Mucosa of rectum (tissue), 2 donors: ENCODE data around the gene FHIT.
"Not testable (repeated sequence)": the region's sequence is repeated elsewhere in the genome, so short reads cannot be mapped to it uniquely, and the experiment has no call there.

ENCODE experiments used
- H3K27ac ChIP-seq, 2 donors: one replicate each; pipeline ENCODE4 v1.7.0; 2013; ENCODE audit warnings: inconsistent platforms in 2 of 2, low read depth in 2 of 2, low read length in 2 of 2
- H3K27me3 ChIP-seq, 2 donors: one replicate each; pipeline ENCODE4 v1.7.0; 2013; ENCODE audit warnings: low read length in 2 of 2; ENCODE audit not compliant: control insufficient read depth in 2 of 2, insufficient read depth in 2 of 2
- H3K36me3 ChIP-seq, 2 donors: one replicate each; pipeline ENCODE4 v1.7.0; 2013; ENCODE audit warnings: low read length in 2 of 2; ENCODE audit not compliant: control insufficient read depth in 2 of 2, insufficient read depth in 2 of 2
- H3K4me1 ChIP-seq, 2 donors: one replicate each; pipeline ENCODE4 v1.7.0; 2013; ENCODE audit warnings: low read length in 2 of 2, mild to moderate bottlenecking in 1 of 2; ENCODE audit not compliant: control insufficient read depth in 2 of 2, insufficient read depth in 2 of 2
- H3K4me3 ChIP-seq, 2 donors: one replicate each; pipeline ENCODE4 v1.7.0; 2013; ENCODE audit warnings: low read length in 2 of 2
- H3K9ac ChIP-seq, 2 donors: one replicate each; pipeline ENCODE4 v1.7.0; 2013; ENCODE audit warnings: low read length in 2 of 2, low read depth in 1 of 2, mild to moderate bottlenecking in 1 of 2
- H3K9me3 ChIP-seq, 2 donors: one replicate each; pipeline ENCODE4 v1.7.0; 2013; ENCODE audit warnings: low read length in 2 of 2; ENCODE audit not compliant: control insufficient read depth in 2 of 2
- donor health status: healthy.
- donor health status: Normal muscosa, but diverticular disease.

FHIT gene

DNA sequence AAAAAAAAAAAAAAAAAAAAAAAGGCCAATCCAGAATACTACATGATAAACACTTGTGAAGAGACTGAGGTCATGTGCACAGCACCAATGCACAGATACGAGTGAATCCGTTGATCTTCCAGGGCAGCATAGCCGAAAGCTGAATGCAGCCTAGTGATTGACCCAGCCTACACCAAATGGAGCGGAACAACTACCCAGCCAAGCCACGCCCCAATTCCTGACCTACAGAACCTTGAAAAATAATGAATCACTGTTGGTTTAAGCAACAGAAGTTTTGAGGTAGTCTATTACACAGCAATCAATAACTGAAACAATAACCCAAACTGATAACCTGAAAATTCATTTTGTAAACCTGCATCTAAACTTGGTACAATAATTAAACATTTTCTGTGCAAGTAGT, 361.0 kb downstream of the FHIT start:
- Histone ChIP-seq H3K27ac (no peak overlapping the region), H3K4me3 (no peak overlapping the region), H3K9me3 (no peaks in the 10 kb centered on the region), H3K4me1 (no peaks in the 10 kb centered on the region), H3K27me3 (no peaks in the 10 kb centered on the region), H3K36me3 (no peaks in the 10 kb centered on the region), H3K9ac (no peak overlapping the region)

DNA sequence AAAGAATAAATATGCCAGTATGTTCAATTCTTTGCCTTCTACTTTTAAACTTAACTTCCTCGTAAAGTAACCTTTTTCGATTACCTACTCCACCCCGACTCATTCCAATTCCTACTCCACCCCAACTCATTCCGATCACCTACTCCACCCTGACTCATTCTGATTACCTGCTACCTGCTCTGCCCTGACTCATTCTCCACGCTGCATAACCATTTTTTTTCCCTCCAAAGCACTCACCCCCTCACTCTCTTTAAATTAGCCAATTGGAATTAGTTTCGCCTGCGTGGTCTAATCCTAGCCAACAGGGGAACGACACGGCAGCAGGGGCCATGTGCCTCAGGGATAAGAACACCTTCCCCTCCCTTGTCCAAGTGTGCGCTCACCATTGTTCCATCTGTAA, 362.3 kb downstream of the FHIT start:
- H3K27me3 ChIP-seq, H3K36me3 ChIP-seq, H3K4me3 ChIP-seq, H3K4me1 ChIP-seq, H3K9ac ChIP-seq, H3K27ac ChIP-seq, H3K9me3 ChIP-seq: not testable (repeated sequence)

DNA sequence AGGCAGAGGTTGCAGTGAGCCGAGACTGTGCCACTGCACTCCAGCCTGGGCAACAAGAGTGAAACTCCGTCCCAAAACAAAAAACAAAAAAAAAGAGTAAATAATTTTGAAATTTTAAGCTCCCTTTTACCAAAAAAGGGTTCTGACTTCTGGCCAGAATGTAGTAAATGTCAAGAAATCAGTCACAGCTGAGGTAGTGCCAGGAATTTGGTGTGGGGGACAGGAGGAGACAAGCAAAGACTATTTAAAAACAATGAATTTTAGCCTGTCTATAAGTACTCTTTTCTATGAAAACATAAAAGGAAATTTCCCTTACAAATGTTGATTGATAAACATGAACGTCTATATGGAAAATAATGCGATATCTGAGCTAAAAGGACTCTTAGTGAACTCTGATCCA, 363.7 kb downstream of the FHIT start:
- Histone ChIP-seq H3K4me1 (no peaks in the 10 kb centered on the region), H3K9me3 (peaks cover 2 to 3% of the 10 kb centered on the region in 2 donors), H3K27me3 (no peaks in the 10 kb centered on the region), H3K36me3 (no peaks in the 10 kb centered on the region), H3K4me3 (no peak overlapping the region), H3K9ac (no peak overlapping the region), H3K27ac (no peak overlapping the region)

DNA sequence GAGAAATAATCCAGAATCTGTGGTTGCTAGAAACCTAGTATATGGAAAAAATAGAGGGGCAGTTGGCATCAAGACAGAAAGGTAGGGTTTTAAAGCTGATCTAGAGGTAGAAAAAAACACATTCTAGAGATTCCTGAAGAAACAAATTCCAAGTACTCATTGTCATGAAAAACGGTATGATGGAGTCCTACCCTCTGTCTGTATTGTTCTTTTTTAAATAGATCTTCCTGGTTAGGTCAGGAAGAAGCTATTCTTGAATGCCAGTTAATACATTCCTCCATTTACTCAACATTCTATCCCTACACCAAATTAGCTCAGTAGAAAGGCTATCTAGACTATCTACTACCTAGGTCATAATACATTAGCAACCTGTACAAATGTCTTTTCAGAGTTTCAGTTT, 364.7 kb downstream of the FHIT start:
- H3K4me3 ChIP-seq = no peak overlapping the region
- H3K9me3 ChIP-seq = peaks cover 2 to 3% of the 10 kb centered on the region in 2 donors
- no peak overlapping the region for H3K9ac ChIP-seq
- H3K4me1 ChIP-seq = no peaks in the 10 kb centered on the region
- no peak overlapping the region for H3K27ac ChIP-seq
- H3K27me3 ChIP-seq = no peaks in the 10 kb centered on the region
- H3K36me3 ChIP-seq = no peaks in the 10 kb centered on the region

DNA sequence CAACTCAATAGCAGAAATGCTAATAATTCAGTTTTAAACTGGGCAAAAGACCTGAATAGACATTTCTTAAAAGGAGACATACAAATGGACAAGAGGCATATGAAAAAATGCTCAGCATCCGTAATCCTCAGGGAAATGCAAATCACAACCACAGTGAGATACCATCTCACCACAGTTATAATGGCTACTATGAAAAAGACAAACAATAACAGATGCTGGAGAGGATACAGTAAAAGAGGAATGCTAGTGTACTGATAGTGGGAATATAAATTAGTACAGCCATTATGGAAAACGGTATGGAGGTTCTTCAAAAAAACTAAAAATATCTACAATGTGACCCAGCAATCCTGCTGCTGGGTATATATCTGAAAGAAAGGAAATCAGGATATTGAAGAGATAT, 367.2 kb downstream of the FHIT start:
- Histone ChIP-seq H3K9ac (no peak overlapping the region), H3K36me3 (no peaks in the 10 kb centered on the region), H3K4me1 (no peaks in the 10 kb centered on the region), H3K9me3 (peaks cover 3 to 5% of the 10 kb centered on the region in 2 donors), H3K27ac (no peak overlapping the region), H3K27me3 (no peaks in the 10 kb centered on the region), H3K4me3 (no peak overlapping the region)

DNA sequence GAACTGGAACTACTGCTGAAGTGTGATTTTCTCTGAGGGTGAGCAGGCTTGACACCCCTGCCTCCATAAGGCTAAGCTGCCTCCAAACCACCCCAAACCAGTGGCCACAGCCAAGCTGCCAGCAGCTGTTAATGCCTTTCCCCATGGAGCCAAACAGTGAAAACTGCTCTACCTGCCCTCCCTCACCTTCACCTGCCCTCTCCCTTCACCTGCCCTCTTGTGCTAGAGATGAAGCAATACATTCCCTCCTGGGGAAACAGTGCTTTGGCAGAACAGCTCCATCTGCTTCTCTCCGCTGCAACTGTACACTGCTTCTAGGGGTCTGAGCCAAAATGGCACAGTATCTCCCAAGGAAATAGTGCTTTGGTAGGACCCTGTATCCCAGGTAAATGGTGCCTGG, 374.1 kb downstream of the FHIT start:
- Histone ChIP-seq H3K4me1 (no peaks in the 10 kb centered on the region), H3K9ac (no peak overlapping the region), H3K27ac (no peak overlapping the region), H3K9me3 (peaks cover 0 to 3% of the 10 kb centered on the region in 2 donors), H3K4me3 (no peak overlapping the region), H3K36me3 (no peaks in the 10 kb centered on the region), H3K27me3 (no peaks in the 10 kb centered on the region)

DNA sequence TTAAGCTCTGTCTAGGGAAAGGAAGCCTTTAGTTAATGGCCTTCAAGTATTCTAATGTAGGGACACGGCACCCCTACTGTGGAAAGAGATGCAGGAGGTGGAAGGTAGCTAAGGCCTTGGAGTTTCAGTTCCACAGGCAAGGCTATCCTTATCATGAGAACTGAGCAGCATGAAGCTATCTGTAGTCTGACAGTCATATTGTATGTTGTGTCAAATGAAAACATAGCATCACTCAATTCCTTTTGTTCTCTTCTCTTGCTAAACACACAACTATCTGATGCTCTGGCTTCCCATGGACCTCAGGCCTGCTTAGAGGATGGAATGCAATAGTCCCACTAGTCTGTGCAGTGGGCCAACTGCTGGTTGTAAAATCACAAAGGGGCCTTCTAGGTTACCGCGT, 380.9 kb downstream of the FHIT start:
- no peaks in the 10 kb centered on the region for H3K36me3 ChIP-seq
- no peaks in the 10 kb centered on the region for H3K9me3 ChIP-seq
- H3K27me3 ChIP-seq = no peaks in the 10 kb centered on the region
- H3K27ac ChIP-seq = no peak overlapping the region
- H3K9ac ChIP-seq = no peak overlapping the region
- H3K4me3 ChIP-seq = no peak overlapping the region
- no peaks in the 10 kb centered on the region for H3K4me1 ChIP-seq

DNA sequence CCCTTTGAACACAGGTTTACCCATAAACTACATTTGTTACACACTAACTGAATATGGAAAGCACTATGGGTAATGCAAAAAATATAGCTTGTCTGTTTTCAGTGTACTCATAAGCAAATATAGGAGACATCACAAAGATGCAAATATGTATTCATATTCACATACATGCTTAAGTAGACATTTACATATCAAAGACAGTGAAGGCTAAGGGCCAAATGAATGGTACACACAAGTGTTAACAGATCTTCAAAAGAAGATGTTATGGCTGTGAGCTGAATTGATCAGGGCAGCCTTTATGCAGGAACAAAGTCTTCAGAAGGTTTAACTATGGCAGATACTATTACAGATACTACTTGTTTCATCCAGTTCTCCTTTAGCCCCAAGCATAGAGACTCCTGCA, 384.1 kb downstream of the FHIT start:
- no peaks in the 10 kb centered on the region for H3K36me3 ChIP-seq
- no peak overlapping the region for H3K27ac ChIP-seq
- H3K4me3 ChIP-seq = no peak overlapping the region
- H3K4me1 ChIP-seq = no peaks in the 10 kb centered on the region
- H3K9me3 ChIP-seq = no peaks in the 10 kb centered on the region
- no peak overlapping the region for H3K9ac ChIP-seq
- H3K27me3 ChIP-seq = no peaks in the 10 kb centered on the region

DNA sequence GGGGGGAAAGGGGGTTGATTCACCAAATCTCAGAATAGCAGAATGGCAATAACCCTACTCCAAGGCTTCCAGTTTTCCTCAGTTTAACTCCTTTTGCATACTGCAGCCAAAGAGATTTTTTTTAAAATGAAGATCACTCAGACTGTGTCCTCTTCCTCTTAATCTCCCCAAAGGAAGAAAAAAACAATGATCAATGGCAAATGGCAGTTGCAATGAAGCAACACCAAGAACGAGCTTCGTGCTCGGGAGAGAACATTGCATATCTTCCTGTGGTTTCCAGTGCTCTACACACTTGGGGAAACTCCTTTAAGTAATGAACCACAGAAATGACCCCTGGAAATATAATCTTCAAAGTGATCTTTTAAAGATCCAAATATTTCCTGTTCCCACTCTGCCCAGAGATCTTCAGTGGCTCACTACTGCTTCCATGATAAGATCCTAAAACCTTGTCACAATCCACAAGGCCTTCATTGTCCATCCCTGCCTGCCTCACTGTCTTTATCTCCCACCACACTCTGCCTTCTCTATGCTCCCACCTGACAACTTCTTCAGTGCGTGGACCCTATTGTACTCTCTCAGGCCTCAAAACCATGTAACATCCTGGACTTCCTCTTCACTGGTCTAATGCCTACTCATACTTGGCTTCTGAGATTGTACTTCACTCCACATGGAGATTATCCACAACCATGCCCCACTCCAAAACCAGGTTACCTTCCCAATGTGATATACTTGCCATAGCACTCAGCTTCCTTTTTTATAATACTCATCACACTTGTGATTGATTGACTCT, 394.8 kb downstream of the FHIT start:
- H3K9me3 ChIP-seq = no peaks in the 10 kb centered on the region
- no peak overlapping the region for H3K27ac ChIP-seq
- H3K4me1 ChIP-seq = no peaks in the 10 kb centered on the region
- no peaks in the 10 kb centered on the region for H3K36me3 ChIP-seq
- H3K27me3 ChIP-seq = no peaks in the 10 kb centered on the region
- H3K4me3 ChIP-seq = no peak overlapping the region
- no peak overlapping the region for H3K9ac ChIP-seq

DNA sequence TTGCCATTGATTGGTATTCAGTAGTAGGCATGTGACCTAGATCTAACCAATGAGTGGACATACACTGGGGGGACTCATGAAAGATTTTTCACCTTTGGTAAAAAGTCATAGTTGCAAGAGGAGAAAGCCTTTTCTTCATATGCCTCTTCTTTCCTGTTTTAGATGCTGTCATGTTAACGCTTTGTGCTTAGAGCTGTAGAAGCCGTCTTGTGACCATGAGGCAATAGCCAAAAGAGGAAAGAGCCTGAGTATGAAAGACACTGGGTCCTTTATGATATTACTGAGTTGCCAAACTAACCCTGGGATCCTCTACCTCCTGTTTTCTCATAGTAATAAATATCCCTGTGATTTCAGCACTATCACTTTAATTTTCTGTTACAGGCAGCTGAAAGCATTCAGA, 396.0 kb downstream of the FHIT start:
- no peak overlapping the region for H3K9ac ChIP-seq
- no peak overlapping the region for H3K4me3 ChIP-seq
- no peaks in the 10 kb centered on the region for H3K9me3 ChIP-seq
- H3K27me3 ChIP-seq = no peaks in the 10 kb centered on the region
- no peaks in the 10 kb centered on the region for H3K36me3 ChIP-seq
- no peaks in the 10 kb centered on the region for H3K4me1 ChIP-seq
- no peak overlapping the region for H3K27ac ChIP-seq

DNA sequence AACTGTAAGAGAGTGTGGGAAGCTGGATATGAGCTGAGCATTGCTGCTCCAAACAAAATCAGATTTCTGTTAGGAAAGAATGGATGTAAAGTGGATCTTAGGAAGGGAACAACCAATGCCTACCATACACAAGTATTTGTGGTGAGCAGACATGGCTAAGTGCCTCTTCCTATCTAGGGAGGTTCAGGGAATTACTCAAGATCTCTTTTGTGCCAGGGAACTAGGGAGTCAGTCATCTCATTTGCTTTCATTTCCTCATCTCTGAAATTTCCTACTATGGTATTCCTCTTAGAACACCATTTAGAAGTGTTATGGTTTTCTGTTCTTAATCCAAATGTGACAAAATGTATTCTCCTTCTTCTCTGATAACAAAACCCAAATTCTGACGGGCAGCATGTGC, 396.5 kb downstream of the FHIT start:
- H3K9me3 ChIP-seq = no peaks in the 10 kb centered on the region
- H3K36me3 ChIP-seq = no peaks in the 10 kb centered on the region
- H3K4me3 ChIP-seq = no peak overlapping the region
- H3K9ac ChIP-seq = no peak overlapping the region
- no peaks in the 10 kb centered on the region for H3K4me1 ChIP-seq
- no peak overlapping the region for H3K27ac ChIP-seq
- H3K27me3 ChIP-seq = no peaks in the 10 kb centered on the region
